HEK293 (cell line): ENCODE measurements around the gene GSC2.

Source experiments
- EGR2 ChIP-seq: fragments of 450-650 bp; formaldehyde crosslinking; IDR thresholded peaks from 2 replicates; pipeline ENCODE4 v1.5.1; 2016; ENCODE audit warnings: low read depth, missing biosample characterization, missing genetic modification characterization
- GLIS2 ChIP-seq: fragments of 450-650 bp; formaldehyde crosslinking; IDR thresholded peaks from 2 replicates; pipeline ENCODE4 v1.5.1; 2016; ENCODE audit warnings: missing biosample characterization, missing genetic modification characterization
- MEIS1 ChIP-seq: sonication (generic); formaldehyde crosslinking; IDR thresholded peaks from 2 replicates; pipeline ENCODE4 v1.8.1; 2022; ENCODE audit warnings: missing genetic modification reagents, mild to moderate bottlenecking, borderline replicate concordance
- ZNF157 ChIP-seq: fragments of 450-650 bp; formaldehyde crosslinking; IDR thresholded peaks from 2 replicates; pipeline ENCODE4 v1.5.1; 2016; ENCODE audit warnings: missing biosample characterization, missing genetic modification characterization
- ZNF174 ChIP-seq: fragments of 450-650 bp; formaldehyde crosslinking; IDR thresholded peaks from 2 replicates; pipeline ENCODE4 v1.5.0; 2017; ENCODE audit warnings: missing biosample characterization, mild to moderate bottlenecking, missing genetic modification characterization
- ZNF214 ChIP-seq: fragments of 450-650 bp; formaldehyde crosslinking; IDR thresholded peaks from 2 replicates; pipeline ENCODE4 v1.5.1; 2017; ENCODE audit warnings: missing biosample characterization, mild to moderate bottlenecking, missing genetic modification characterization, borderline replicate concordance
- ZNF23 ChIP-seq: fragments of 450-650 bp; formaldehyde crosslinking; IDR thresholded peaks from 2 replicates; pipeline ENCODE4 v1.5.1; 2016; ENCODE audit warnings: missing biosample characterization, missing genetic modification characterization, borderline replicate concordance
- ZNF248 ChIP-seq: fragments of 450-650 bp; formaldehyde crosslinking; IDR thresholded peaks from 2 replicates; pipeline ENCODE4 v1.5.1; 2017; ENCODE audit warnings: missing biosample characterization, missing genetic modification characterization
- ZNF341 ChIP-seq: fragments of 450-650 bp; formaldehyde crosslinking; IDR thresholded peaks from 2 replicates; pipeline ENCODE4; 2016; ENCODE audit warnings: low read depth, missing biosample characterization, missing genetic modification characterization
- ZNF391 ChIP-seq: fragments of 450-650 bp; formaldehyde crosslinking; IDR thresholded peaks from 2 replicates; pipeline ENCODE4 v1.5.1; 2016; ENCODE audit warnings: low read depth, missing biosample characterization, missing genetic modification characterization, borderline replicate concordance
- ZNF394 ChIP-seq: fragments of 450-650 bp; formaldehyde crosslinking; IDR thresholded peaks from 2 replicates; pipeline ENCODE4 v1.5.1; 2016; ENCODE audit warnings: missing biosample characterization, missing genetic modification characterization, mild to moderate bottlenecking, moderate library complexity, borderline replicate concordance
- ZNF76 ChIP-seq: fragments of 450-650 bp; formaldehyde crosslinking; IDR thresholded peaks from 2 replicates; pipeline ENCODE4; 2016; ENCODE audit warnings: low read depth, missing biosample characterization, missing genetic modification characterization, borderline replicate concordance
- TF ChIP-seq, protein P1 (sequence below): fragments of 450-650 bp; formaldehyde crosslinking; IDR thresholded peaks from 2 replicates; pipeline ENCODE4 v1.5.1; 2016; ENCODE audit warnings: missing biosample characterization, missing genetic modification characterization, low read depth
- TF ChIP-seq, protein P2 (sequence below): fragments of 450-650 bp; formaldehyde crosslinking; IDR thresholded peaks from 2 replicates; pipeline ENCODE4 v1.5.1; 2016; ENCODE audit warnings: missing biosample characterization, missing genetic modification characterization
- TF ChIP-seq, protein P3 (sequence below): fragments of 450-650 bp; formaldehyde crosslinking; IDR thresholded peaks from 2 replicates; pipeline ENCODE4 v1.5.1; 2016; ENCODE audit warnings: missing biosample characterization, missing genetic modification characterization
- TF ChIP-seq, protein P4 (sequence below): fragments of 450-650 bp; formaldehyde crosslinking; IDR thresholded peaks from 2 replicates; pipeline ENCODE4 v1.5.1; 2016; ENCODE audit warnings: missing biosample characterization, missing genetic modification characterization
- TF ChIP-seq, protein P5 (sequence below): fragments of 450-650 bp; formaldehyde crosslinking; IDR thresholded peaks from 2 replicates; pipeline ENCODE4 v1.5.1; 2017; ENCODE audit warnings: missing biosample characterization, missing genetic modification characterization
- TF ChIP-seq, protein P6 (sequence below): fragments of 450-650 bp; formaldehyde crosslinking; IDR thresholded peaks from 2 replicates; pipeline ENCODE4 v1.5.1; 2017; ENCODE audit warnings: missing biosample characterization, missing genetic modification characterization
- TF ChIP-seq, protein P7 (sequence below): fragments of 450-650 bp; formaldehyde crosslinking; IDR thresholded peaks from 2 replicates; pipeline ENCODE4 v1.5.1; 2016; ENCODE audit warnings: missing biosample characterization, missing genetic modification characterization
- TF ChIP-seq, protein P8 (sequence below): fragments of 450-650 bp; formaldehyde crosslinking; IDR thresholded peaks from 2 replicates; pipeline ENCODE4 v1.5.1; 2016; ENCODE audit warnings: missing biosample characterization, missing genetic modification characterization
- TF ChIP-seq, protein P9 (sequence below): IDR thresholded peaks from 2 replicates; pipeline ENCODE4 v1.6.1; 2011; ENCODE audit warnings: mild to moderate bottlenecking, low read depth, low read length, borderline replicate concordance

Gene GSC2

DNA sequence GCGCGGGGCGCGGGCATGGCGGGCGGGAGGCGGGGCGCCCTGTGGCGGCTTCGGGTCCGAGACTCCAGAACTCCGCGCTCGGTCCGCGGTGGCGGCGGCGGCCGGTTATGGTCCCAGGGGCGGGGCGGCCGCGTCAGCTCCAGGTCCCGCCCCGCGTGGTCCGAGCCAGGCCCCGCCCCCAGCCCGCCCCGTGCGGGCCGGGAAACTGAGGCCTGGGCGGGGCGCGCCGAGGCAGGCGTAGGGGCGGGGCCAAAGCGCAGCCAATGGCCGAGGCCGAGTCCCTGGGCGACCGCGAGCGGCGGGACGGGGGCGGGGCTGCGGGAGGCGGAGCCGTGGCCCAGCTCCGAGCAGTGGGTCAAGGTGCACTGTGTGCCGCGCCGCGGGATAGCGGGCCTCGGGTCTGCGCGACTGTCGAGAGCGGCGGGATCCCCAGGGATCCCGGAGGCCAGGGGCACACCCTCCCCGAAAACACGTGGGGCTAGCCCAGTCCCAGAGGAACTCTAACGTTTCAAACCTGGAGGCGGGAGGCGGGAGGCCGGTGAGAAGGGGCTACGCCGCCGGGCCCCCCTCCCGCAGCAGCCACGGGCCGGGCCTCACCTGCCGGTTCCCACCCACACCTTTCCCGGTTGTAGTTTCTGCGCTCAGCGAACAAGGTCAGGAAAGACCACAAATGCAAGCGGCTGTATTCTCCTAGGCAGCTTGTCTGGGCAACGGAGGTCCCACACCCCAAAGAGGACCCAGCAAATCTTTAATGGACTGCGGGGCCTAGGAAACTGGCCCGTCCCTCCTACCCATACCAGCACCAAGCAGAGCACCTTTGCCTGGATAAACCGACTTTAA, 28.8 kb upstream of the GSC2 start, which contains the start of gene SLC25A1 (continued):
- TF ChIP-seq, protein P1, sequence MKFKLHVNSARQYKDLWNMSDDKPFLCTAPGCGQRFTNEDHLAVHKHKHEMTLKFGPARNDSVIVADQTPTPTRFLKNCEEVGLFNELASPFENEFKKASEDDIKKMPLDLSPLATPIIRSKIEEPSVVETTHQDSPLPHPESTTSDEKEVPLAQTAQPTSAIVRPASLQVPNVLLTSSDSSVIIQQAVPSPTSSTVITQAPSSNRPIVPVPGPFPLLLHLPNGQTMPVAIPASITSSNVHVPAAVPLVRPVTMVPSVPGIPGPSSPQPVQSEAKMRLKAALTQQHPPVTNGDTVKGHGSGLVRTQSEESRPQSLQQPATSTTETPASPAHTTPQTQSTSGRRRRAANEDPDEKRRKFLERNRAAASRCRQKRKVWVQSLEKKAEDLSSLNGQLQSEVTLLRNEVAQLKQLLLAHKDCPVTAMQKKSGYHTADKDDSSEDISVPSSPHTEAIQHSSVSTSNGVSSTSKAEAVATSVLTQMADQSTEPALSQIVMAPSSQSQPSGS (tag by site-specific recombination) = no peak
- TF ChIP-seq, protein P2, sequence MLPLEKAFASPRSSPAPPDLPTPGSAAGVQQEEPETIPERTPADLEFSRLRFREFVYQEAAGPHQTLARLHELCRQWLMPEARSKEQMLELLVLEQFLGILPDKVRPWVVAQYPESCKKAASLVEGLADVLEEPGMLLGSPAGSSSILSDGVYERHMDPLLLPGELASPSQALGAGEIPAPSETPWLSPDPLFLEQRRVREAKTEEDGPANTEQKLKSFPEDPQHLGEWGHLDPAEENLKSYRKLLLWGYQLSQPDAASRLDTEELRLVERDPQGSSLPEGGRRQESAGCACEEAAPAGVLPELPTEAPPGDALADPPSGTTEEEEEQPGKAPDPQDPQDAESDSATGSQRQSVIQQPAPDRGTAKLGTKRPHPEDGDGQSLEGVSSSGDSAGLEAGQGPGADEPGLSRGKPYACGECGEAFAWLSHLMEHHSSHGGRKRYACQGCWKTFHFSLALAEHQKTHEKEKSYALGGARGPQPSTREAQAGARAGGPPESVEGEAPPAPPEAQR (tag by site-specific recombination) = no peak
- TF ChIP-seq ZNF214 (tag by site-specific recombination) = no peak
- TF ChIP-seq ZNF76 = peak; percentile 31; the same call in 1 of the 2 replicates
- TF ChIP-seq, protein P3, sequence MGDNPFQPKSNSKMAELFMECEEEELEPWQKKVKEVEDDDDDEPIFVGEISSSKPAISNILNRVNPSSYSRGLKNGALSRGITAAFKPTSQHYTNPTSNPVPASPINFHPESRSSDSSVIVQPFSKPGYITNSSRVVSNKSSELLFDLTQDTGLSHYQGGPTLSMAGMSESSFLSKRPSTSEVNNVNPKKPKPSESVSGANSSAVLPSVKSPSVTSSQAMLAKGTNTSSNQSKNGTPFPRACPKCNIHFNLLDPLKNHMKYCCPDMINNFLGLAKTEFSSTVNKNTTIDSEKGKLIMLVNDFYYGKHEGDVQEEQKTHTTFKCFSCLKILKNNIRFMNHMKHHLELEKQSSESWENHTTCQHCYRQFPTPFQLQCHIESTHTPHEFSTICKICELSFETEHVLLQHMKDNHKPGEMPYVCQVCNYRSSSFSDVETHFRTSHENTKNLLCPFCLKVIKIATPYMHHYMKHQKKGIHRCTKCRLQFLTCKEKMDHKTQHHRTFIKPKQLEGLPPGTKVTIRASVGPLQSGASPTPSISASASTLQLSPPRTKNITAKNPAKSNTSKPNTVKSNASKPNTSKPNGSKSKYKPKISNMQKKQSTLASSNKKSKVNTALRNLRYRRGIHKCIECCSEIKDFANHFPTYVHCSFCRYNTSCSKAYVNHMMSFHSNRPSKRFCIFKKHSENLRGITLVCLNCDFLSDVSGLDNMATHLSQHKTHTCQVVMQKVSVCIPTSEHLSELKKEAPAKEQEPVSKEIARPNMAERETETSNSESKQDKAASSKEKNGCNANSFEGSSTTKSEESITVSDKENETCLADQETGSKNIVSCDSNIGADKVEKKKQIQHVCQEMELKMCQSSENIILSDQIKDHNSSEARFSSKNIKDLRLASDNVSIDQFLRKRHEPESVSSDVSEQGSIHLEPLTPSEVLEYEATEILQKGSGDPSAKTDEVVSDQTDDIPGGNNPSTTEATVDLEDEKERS (tag by site-specific recombination) = no peak
- TF ChIP-seq GLIS2 (tag by site-specific recombination) = peak; percentile 40
- TF ChIP-seq, protein P4, sequence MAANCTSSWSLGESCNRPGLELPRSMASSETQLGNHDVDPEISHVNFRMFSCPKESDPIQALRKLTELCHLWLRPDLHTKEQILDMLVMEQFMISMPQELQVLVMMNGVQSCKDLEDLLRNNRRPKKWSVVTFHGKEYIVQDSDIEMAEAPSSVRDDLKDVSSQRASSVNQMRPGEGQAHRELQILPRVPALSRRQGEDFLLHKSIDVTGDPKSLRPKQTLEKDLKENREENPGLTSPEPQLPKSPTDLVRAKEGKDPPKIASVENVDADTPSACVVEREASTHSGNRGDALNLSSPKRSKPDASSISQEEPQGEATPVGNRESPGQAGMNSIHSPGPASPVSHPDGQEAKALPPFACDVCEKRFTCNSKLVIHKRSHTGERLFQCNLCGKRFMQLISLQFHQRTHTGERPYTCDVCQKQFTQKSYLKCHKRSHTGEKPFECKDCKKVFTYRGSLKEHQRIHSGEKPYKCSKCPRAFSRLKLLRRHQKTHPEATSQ (tag by site-specific recombination) = peak; percentile 83; the same call in 1 of the 2 replicates
- TF ChIP-seq ZNF23 (tag by site-specific recombination) = no peak
- no peak for TF ChIP-seq ZNF174
- TF ChIP-seq, protein P5, sequence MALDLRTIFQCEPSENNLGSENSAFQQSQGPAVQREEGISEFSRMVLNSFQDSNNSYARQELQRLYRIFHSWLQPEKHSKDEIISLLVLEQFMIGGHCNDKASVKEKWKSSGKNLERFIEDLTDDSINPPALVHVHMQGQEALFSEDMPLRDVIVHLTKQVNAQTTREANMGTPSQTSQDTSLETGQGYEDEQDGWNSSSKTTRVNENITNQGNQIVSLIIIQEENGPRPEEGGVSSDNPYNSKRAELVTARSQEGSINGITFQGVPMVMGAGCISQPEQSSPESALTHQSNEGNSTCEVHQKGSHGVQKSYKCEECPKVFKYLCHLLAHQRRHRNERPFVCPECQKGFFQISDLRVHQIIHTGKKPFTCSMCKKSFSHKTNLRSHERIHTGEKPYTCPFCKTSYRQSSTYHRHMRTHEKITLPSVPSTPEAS (tag by site-specific recombination) = no peak
- no peak; the same call in 1 of the 2 replicates for TF ChIP-seq ZNF394 (tag by site-specific recombination)
- no peak for TF ChIP-seq MEIS1
- TF ChIP-seq, protein P6, sequence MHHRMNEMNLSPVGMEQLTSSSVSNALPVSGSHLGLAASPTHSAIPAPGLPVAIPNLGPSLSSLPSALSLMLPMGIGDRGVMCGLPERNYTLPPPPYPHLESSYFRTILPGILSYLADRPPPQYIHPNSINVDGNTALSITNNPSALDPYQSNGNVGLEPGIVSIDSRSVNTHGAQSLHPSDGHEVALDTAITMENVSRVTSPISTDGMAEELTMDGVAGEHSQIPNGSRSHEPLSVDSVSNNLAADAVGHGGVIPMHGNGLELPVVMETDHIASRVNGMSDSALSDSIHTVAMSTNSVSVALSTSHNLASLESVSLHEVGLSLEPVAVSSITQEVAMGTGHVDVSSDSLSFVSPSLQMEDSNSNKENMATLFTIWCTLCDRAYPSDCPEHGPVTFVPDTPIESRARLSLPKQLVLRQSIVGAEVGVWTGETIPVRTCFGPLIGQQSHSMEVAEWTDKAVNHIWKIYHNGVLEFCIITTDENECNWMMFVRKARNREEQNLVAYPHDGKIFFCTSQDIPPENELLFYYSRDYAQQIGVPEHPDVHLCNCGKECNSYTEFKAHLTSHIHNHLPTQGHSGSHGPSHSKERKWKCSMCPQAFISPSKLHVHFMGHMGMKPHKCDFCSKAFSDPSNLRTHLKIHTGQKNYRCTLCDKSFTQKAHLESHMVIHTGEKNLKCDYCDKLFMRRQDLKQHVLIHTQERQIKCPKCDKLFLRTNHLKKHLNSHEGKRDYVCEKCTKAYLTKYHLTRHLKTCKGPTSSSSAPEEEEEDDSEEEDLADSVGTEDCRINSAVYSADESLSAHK = peak; percentile 33; the same call in 1 of the 2 replicates
- TF ChIP-seq, protein P7, sequence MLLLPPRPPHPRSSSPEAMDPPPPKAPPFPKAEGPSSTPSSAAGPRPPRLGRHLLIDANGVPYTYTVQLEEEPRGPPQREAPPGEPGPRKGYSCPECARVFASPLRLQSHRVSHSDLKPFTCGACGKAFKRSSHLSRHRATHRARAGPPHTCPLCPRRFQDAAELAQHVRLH (tag by site-specific recombination) = no peak
- peak; percentile 62 for TF ChIP-seq ZNF341 (tag by site-specific recombination)
- TF ChIP-seq, protein P8, sequence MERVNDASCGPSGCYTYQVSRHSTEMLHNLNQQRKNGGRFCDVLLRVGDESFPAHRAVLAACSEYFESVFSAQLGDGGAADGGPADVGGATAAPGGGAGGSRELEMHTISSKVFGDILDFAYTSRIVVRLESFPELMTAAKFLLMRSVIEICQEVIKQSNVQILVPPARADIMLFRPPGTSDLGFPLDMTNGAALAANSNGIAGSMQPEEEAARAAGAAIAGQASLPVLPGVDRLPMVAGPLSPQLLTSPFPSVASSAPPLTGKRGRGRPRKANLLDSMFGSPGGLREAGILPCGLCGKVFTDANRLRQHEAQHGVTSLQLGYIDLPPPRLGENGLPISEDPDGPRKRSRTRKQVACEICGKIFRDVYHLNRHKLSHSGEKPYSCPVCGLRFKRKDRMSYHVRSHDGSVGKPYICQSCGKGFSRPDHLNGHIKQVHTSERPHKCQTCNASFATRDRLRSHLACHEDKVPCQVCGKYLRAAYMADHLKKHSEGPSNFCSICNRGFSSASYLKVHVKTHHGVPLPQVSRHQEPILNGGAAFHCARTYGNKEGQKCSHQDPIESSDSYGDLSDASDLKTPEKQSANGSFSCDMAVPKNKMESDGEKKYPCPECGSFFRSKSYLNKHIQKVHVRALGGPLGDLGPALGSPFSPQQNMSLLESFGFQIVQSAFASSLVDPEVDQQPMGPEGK (tag by site-specific recombination) = peak; percentile 76
- TF ChIP-seq ZNF248 = no peak
- TF ChIP-seq ZNF391 (tag by site-specific recombination) = no peak
- TF ChIP-seq EGR2 (tag by site-specific recombination) = 0 out of 2 replicates have a peak, but pooled peaks have one; percentile 17
- TF ChIP-seq, protein P9, sequence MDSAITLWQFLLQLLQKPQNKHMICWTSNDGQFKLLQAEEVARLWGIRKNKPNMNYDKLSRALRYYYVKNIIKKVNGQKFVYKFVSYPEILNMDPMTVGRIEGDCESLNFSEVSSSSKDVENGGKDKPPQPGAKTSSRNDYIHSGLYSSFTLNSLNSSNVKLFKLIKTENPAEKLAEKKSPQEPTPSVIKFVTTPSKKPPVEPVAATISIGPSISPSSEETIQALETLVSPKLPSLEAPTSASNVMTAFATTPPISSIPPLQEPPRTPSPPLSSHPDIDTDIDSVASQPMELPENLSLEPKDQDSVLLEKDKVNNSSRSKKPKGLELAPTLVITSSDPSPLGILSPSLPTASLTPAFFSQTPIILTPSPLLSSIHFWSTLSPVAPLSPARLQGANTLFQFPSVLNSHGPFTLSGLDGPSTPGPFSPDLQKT = no peak; the same call in 1 of the 2 replicates
- TF ChIP-seq ZNF157 (tag by site-specific recombination) = no peak
